GM19452 (cell line): ENCODE data around the gene DDN.

Experiments
- ATAC-seq: cut with Tn5 transposase; IDR thresholded peaks from one replicate; pipeline ENCODE4 v1.9.1; 2021; ENCODE audit not compliant: unreplicated experiment

Gene DDN

DNA sequence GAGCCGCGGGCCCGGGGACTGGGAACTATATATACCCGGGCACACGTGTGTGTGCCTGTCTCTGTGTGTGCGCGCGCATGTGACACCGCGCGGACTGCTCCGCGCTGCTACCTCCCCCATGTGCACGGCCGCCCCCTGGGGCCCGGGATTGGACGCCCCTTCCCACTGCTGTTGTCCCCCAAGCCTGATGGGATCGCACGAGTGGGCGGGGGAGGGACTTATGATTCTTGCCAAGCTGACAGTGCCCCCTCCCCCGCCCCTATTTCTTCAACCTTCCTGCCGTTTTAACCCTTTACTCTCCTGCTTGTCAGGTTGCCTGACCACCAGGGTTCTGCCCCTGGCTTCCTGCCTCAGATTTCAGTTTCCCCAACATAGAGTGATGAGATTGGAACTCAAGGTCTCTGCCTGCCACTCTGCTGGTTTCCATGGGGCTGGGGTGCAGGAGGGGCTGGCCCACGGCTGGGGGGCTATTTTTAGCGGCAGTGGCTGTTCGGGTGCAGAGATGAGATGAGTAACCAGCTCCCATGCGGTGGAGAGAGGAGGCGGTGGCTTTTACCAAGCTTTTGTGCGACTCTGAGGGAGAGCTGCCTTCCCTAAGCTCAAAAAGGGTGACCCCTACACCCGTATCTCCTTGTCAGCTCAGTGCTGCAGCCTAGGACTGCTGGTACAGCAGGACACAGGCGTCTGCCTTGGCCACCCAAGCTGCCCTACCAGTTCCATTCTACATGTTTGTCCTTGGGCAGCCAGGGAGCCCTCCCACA lies at the start of gene DDN:
TSS of gene DDN (minus strand) at position 5 of the 761 bp plus-strand sequence. CDS start 88 bp downstream, outside the sequence.
- peak; percentile 41 for ATAC-seq

DNA sequence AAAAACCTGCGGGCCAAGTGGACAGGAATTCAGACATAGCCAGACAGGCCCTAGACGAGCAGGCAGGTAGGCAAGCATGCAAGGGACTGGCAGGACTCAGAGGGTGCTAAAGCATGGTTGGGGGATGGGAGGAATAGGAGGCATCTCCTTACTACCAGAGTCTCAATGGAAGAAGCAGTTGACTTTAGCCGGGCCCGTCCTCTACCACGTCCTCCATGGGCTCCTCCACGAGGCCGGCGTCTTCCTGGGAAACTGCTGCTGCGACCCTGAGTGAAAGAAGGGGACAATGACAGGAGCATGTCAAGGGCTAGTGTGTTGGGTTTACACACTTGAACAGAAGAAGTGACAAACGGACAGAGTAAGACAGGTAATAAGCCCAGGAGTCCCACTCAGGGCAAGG lies 49.8 kb upstream of the DDN start:
- no peak for ATAC-seq

DNA sequence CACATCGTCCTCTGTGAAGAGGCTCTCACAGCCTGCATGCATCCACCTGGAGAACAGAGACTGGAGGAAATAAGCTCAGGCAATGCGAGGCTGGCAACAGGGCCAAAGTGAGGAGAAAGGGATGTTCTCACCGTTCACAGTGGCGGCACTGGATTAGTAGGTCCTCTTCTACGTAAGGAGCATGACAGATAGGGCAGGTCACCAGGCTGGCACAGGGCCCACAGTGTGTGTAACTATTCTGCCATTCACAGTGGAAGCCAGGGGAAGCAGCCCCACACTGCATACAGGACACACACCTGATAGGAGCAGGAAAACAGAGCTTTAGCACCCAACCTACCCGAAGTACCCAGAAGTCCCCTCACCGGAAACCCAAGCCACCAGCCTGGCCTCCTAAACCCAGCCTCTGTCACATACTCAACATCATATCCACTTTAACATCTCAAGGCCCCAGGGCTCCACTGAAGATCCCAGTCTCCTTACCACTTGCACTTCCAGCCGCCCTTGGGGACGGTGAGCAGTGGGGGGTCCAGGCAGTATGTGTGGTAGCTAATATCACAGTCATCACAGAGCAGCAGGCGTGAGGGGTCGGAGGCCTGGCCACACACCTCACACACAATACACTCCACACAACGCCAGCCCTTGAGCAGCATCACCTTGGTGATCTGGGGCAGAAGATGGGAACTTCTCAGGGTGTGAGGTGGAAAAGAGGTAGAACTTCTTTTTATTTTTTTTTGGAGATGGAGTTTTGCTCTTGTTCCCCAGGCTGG lies 47.1 kb upstream of the DDN start:
- ATAC-seq: no peak

DNA sequence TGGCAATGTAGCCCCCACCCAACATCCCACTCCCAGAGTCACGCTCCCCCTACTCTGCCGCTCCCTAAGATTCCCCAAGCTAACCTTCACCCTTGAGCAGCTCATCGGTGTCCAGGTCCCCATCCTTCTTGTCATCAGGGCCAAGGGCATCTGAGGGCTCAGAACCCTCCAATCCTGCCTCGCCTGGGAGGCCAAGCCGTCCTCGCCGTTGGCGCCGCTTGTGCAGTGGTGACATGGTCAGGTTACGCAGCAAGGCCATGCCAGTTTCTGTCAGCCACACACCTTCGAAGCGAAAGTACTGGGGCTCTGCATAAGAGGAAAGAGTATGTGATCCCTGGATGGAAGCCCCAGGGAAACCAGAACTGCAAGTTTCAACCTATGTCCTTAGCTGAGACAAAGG lies 45.5 kb upstream of the DDN start:
- ATAC-seq: no peak

DNA sequence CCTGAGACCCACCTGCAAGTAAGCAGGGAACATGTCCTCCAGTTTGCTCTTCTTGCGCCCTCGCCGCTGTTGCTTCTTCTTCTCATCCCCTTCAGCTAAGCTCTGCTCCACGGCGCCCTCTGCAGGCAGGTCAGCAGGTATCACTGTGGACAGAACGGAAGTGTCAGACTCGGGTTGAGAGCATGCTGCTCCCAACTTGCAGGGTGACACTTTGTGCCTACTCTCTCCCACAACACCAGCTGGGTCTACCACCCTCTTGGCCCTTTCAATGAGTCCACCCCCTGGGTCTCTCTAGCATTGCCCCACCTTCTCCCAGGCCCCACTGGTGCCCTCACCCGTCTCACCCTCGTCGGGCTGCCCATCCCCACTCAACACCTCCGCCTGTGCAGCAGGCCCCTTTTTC lies 44.7 kb upstream of the DDN start:
- ATAC-seq: no peak

DNA sequence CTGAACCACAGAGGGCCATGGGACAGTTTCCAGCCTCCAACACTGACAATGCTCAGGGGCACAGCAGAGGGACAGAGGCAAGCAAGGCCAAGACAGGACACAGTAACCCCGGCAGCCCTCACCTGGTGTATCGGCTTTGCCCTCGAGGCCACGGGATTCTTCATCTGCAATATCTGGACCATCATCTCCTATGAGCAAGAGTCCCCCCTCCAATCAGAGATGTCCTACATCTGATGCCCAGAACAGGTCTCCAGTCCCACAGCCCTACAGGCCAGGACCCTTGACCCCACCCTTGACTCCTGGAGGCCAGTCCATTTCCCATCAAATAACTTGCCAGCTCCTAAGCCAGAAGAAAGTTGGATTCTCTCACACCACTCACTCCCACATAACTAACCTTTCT lies 44.1 kb upstream of the DDN start:
- ATAC-seq: no peak

DNA sequence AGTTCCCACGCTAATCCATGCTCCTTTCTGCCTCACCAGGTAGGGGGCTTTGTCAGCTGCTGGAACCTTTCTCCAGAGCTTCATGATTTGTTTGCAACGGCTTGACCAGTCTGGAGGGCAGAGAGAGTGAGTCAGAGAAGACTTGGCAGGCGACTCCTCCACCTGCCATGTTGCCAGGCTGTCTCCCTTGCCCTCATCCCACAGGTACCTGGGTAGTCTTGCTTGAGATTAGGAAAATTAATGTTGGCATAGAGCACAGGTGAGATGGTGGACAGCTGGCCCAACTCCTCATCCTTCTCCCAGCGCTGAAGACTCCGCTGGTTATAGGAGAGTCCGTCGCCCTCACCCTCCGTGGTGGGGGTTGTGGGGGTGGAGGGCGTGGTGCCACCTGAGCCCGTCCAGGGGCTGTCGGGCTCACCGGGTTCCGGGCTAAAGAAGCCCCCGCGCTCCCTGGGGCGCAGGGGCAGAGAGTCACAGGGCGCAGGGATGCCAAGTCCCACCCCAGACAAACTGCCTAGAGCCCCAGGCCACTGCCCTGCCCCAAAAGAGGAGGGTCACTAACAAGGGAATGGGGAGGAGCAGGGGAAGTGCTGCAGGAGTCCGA lies 42.8 kb upstream of the DDN start:
- ATAC-seq: no peak

DNA sequence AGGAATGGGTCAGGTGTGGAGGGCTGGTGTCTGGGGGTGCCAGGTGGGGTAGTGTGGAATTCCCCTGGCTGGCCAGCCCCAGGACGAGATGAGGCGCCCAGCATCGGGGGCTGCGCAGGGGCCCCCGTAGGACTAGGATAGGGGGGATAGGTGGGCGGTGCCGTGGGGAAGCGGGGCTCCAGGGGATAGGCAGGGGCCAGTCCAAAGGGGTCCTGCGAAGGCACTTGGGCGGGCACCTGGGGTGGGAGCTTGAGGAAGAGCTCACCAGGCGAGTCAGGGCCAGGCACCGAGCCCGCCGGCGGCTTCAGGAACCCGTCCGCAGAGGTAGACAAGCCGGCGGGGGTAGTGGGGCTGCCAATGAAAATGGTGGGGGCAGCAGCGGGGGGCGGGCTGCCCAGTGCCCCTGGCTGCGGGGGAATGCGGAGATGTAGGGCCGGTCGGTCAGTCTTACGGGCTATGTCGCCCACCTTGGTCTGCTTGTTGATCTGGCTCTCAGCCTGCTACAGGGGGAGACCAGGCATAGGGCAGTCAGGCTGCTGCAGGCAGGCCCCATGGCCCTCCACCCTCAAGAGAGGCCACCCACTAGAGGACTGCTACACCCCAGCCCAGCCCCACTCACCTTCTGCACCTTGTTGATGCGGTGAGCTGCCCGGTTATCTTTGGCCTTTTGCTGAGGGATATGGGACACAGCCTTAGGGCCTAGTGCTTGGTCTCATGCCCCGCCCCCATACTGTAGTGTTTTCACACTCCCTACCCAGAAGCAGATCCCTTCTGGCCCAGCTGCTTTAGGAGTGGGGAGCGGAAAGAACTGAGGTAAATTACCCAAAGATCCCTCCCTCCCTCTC lies 42.1 kb upstream of the DDN start:
- ATAC-seq: no peak

DNA sequence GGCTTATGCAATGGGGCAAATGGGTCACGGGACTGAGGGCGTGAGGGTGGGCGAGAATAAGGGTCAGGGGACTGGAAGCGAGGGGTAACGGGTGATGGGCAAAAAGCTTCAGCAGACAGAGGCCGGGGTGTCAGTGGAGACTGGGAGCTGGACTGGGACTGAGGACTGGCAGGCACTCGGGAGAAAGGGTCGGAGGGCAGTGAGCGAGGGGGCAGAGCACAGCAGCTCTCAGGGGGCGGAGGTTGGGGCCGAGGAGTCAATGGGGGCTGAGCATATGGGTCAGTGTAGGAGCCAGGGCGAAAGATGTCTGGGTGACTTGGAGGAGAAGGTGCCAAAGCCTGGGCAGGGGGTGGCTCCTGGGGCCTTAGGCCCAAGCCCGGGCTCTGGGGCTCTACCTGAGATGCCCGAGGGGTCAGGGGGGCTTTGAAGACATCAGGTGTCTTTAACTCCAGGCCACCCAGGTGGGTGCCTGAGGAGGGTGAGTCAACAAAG lies 41.2 kb upstream of the DDN start:
- no peak for ATAC-seq

DNA sequence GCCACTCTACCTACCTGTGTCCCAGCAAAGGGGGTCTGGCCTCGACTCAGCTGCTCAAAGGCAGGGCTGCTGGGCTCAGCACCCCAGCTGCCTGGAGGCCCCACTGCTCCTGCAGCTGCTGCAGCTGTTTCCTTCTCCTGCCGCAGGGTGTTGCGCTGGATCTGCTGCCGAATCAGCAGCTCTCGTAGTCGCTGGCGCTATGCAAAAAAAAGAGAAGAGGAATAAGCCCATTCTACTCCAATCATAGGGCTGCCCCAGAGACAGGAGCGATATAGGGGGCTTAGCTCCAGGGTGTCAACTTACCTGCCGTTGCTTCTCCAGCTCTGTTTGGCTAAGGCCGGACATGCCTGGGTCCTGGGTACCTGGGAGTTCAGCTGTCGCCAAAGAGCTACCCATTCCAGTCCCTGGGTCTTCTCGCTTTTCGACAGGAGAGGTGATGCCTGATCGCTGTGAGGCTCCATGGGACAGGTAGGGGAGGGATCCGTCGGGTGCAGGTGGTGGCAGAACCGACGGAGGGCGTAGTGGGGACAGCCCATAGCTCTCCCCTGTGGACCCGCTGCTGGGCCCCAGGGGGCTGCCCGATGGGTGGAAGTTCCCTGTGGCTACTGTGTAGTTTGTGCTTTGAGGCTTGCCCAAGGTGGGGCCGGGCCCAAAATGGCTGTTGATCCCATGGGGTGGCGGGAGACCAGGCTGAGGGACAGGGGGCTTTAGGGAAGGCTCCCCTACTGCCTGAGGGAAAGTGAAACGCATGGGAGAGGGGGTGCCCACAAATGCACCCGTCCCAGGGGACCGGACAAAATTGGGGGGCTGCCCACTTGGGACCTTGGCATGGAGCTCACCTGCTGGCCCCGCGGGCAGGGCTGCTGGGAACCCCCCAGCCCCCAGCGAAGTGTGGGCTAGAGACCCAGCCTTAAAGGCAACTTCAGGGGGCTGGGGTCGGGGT lies 40.5 kb upstream of the DDN start:
- ATAC-seq: no peak

DNA sequence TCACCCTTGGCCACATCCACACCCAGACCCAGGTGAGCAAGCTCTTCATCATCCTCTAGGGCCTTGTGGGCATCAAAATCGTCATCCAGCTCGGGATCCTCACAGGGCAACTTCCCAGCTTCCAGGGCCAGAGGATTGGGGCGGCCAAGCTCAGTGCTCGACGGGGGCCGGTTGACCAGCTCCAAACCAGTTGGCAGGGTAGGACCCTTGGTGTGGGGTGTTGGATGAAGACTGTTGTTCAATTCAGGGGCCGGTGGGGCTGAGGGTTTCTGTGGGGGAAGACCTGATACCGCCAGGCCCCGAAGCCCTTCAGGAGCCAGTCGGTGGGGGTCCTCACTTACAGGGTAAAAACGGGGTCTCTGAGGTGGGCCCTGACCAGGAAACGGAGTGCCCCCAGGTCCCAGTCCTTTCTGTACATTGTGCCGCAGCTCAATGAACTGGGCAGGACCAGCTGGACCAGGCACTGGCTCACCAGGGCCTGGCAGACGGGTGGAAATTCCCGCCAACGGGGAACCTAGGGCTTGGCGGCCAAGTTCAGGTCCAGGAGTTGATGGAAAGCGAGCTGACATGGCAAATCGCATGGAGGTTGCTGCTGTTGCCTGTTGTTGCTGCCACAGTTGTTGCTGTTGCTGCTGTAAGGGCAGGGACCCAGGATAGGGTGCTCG lies 39.2 kb upstream of the DDN start:
- ATAC-seq: no peak

DNA sequence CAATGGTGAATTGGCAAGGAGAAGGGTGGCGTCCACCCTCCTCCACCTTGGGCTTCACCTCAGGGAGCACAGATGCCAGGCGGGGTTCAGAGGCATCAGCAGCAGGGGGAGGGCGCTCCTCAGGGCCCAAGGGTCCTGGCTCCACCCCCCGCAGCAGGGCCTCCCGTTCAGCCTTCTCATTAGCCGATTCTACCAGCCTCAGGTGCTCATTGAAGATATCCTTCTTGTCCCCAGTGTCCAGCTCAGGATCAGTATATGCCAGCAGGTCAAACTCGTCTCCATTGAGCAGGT lies 38.7 kb upstream of the DDN start:
- no peak for ATAC-seq

DNA sequence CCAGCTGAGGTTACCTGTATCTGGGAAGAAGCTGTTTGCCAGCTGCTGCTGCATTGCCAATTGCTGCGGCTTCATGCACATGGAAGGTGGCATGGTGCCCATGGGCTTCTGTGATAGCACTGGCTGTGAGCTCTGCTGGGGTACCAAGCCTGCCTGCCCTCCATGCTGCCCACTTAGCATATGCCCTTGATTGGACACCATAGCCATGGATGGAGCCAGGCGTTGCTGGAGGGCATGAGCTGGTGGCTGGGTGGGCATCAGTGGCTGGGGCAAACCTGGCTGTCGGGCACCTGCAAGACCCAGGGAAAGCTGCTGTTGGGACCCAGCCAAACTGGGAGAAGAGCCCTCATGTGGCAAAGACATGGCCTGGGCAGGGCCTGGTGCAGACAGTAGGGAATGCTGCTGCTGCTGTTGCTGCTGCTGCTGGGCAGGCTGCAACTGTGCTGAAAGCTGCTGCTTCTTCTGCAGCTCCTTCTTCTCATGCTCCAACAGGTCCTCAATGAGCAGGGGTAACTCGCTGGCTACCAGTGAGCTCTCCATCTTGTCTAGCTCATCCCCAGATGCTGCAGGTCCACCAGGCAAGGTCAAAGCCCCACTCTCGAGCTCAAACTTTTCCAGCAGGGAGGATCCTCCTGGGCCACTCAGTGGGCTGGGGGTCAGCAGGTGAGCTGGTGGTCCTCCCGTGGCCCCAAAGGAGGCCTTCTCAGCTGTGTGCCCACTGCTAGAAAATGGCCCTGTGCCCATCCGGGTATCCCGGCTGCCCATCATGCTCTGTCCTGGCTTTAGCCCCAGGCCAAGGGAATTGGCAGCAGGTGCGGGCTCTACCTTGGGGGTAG lies 38.2 kb upstream of the DDN start:
- no peak for ATAC-seq

DNA sequence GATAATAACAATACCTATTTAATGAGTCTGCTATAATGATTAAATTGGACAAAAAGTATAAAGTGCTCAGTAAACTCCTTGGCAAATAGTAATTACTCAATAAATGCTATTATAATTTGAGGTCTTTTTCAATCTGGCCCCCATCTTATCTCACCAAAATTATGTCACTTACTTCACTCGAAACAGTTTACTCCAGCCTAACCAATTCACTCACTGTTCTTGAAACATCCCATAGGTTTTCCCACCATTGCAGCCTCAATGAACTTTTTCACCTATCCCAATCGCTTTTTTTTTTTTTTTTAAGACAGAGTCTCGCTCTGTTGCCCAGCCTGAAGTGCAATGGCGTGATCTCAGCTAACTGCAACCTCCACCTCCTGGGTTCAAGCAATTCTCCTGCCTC lies 36.9 kb upstream of the DDN start:
- ATAC-seq: no peak

DNA sequence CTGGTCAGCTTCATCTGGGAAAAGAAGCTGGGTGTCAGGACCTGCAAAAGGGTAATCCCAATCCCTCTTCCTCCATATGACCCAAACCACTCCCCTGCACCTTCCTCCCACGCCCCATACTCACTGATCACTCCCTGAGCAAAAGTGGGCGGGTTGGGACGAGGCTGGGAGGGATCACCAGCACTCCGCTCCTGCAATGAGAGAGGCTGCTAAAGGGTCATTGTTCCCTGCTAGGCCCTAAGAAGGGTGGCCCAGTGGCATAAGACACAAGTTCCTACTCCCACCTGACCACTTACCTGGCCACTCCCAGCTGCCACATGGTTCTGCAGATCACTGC lies 35.1 kb upstream of the DDN start:
- ATAC-seq: no peak

DNA sequence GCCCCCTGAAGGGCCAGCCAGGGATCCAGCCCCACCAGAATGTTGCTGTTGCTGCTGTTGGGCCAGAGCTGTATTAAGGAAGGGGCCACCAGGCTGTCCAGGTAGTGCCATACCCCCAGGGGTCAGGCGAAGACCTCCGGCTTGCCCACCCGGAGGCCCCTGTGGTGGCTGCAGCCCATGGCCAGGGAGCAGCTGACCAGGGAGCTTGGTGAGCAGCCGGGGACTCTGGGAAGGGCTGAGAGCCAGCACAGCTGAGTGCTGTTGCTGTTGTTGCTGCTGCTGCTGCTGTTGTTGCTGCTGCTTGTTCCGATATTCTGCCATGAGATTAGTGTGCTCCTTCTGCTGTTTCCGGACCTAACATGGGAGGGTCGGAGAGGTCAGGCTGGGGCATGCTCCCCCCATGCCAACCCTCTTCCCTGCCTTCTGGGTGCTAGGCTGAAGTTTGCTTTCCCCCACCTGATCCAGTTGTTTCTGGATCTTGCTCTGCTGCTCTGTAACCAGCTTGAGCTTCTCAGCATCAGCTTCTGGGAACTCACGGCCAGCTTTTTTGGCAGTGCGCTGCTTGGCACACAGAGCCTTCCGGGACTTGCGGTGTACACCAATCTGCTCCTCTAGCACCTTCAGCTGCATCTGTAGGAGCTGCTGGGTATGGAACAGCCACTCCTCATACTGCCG lies 34.6 kb upstream of the DDN start:
- ATAC-seq: no peak

DNA sequence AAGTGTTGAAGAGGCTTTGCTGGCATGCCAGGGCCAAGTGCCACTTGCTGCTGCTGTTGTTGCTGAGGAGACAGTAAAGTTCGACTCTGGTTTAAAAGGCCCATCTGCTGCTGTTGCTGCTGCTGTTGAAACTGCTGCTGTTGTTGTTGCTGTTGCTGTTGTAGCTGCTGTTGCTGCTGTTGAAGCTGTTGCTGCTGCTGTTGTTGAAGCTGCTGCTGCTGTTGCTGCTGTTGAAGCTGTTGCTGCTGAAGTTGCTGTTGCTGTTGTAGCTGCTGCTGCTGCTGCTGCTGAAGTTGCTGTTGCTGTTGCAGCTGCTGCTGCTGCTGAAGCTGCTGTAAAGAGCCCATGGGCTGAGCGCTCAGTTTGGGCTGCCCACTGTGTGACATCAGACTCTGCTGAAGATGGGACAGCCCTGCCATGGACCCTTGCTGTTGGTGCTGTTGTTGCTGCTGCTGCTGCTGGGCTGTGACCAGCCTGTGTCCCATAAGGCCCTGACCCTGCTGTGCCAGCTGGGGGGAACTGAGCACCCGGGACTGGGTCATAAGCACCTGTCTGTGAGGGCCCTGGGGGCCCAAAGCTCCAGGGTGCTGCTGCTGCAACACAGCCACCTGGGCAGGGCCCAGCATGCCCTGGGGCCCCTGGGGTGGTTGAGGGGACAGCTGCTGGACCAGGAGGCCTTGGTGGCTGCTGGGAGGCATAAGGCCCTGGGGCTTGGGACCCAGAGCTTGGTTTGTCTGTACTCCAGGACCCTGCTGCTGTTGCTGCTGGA lies 33.7 kb upstream of the DDN start:
- no peak for ATAC-seq

DNA sequence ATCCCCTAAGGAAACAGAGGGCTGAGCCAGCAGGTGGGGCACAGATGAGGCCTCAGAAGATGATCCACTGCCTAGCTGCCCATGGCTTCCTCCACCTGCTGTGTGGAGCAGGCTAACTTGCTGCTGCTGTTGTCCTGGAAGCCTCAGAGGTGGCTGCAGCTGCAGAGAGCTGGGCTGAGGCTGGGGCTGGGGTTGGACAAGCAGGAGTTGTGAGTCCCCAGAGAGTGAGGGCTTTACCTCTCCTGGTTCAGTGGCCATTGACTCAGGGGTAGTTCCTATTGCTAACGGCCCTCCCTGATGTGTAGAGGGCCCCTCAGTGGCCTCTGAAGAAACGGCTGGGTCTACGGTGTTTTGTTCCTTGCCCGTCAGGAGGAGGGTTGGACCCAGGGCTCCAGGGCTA lies 33.1 kb upstream of the DDN start:
- no peak for ATAC-seq
